Stimulated activated CD8-positive, alpha-beta memory T cell treated with anti-CD3 and anti-CD28 coated beads, Interleukin-4, amount 100 ng/mL, for 1 hour (primary cell): Measurements from ENCODE around the gene ZMYND19.
"Not testable (repeated sequence)": the region's sequence is repeated elsewhere in the genome, so short reads cannot be mapped to it uniquely, and the experiment has no call there.

ENCODE experiments used
- DNase-seq, 2 donors: peaks; one replicate each; pipeline ENCODE4 v3.0.0-alpha.2; 2020; ENCODE audit warnings: low read depth in 2 of 2, low spot score in 1 of 2

The ZMYND19 gene

DNA sequence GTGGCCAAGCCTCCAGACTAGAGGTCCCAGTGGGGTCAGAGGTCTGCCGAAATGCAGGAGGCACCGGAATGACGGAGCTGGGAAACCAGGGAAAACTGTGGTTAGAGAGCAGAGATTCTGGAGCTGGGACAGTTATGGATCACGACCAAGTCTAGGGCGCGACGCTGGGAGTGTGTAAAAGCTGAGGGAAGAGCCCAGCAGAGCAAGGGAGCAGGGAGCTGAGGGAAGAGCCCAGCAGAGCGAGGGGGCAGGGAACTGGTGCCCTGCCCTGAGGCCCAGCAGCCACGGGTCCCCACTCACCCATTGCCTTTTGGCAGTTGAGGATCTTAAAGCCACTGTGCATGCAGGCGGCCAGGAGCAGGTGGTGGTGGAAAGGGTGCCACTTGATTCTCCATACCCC is 26.2 kb downstream of the ZMYND19 start:
- DNase-seq = no peak

DNA sequence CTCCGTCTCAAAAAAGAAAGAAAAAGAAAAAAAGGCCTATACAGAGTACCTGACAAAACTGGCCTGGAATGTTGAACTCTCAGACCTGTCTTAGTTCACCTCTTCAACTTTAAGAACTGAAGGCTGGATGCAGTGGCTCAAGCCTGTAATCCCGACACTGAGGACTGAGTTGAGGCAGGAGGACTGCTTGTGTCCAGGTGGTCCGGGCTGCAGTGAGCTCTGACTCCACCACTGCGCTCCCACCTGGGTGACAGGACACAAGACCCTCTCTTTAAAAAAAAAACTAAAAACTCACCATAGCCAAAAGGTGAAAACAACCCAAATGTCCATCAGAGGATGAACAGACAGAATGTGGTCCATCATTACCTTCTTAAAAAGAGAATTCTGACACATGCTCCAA is 32.2 kb downstream of the ZMYND19 start:
- DNase-seq = no peak

DNA sequence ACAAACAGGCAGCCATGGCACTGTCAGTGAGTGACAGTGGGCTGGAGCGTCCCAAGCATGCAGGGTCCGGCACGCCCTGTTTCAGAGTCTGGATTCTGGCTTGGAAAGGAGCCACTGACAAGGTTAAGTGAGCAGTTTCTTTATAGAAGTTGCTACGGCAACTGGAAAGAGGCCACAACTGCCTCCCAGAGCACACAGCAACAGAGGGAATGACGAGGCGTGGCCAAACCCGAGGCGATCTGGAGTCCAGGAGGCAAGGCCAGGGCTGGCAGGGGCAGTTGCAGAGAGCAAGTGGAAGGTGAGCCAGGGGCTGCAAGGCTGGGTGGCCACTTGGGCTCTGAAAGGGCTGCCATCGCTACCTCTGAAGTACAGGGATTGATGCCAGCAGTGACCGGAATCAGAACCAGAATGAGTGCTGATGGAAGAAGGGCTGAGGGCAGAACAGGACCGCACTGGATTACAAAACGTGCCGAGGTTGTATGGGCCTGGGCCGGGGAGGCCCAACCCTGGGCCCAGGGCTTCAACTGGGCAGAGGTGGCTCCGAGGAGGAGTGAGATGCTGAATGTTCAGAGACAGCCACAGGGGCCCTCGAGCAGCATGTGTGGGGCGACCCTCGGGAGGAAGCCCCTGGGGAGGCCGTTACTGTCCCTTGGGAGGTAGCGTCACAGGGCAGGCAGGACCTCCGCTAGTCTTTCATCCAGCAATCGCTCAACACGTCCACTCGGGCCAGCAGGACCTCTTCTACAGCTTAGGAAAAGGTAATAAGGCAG is 34.1 kb downstream of the ZMYND19 start:
- no peak for DNase-seq

GRCh38 chr9:137555179-137555578 is 35.1 kb downstream of the ZMYND19 start:
- DNase-seq = no peak

GRCh38 chr9:137554349-137554748 is 36.0 kb downstream of the ZMYND19 start:
- DNase-seq = no peak

DNA sequence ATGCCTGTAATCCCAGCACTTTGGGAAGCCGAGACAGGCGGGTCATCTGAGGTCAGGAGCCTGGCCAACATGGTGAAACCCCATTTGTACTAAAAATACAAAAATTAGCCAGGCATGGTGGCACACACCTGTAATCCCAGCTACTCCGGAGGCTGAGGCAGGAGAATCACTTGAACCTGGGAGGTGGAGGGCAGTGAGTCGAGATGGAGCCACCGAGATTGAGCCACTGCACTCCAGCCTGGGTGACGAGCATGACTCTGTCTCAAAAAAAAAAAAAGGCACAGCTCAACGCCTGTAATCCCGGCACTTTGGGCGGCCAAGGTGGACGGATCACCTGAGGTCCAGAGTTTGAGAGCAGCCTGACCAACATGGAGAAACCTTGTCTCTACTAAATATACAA is 36.7 kb downstream of the ZMYND19 start:
- DNase-seq = not testable (repeated sequence)

- DNase-seq = no peak
Measured at GRCh38 chr9:137552022-137552768, 38.1 kb downstream of the ZMYND19 start.

GRCh38 chr9:137551264-137552021 is 38.9 kb downstream of the ZMYND19 start, which contains the start of gene MRPL41:
MRPL41 (plus strand) TSS chr9:137551879; CDS start chr9:137552082, 203 bp downstream.
- peak; percentile 58 to 75 for DNase-seq

GRCh38 chr9:137550958-137551263 is 39.4 kb downstream of the ZMYND19 start:
- DNase-seq = not testable (repeated sequence)

DNA sequence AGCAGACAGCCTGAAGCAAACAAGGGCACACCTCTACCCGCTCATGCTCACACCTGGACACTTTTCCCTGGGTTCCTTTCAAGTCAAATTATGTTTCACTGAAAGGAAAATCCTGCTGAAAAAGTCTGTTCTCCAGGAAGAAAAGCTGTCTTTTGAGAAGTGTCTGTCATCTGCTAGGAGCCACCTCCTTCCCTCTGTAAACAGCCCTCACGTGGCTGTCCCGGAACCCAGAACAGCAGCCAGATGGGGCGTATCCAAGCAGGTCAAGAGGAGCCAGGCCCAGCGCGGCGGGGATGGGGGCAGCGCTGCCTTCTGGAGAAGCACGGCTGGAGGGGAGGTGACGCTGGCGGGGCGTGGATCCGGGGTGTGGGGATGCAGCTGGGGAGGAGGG is 40.1 kb downstream of the ZMYND19 start, which contains the start of gene PNPLA7:
Gene PNPLA7 (minus strand): TSS at position 172 of the 391 bp plus-strand sequence. CDS start 205 bp downstream, outside the sequence.
- peak in 1 of 2 donors; percentile 14 for DNase-seq

DNA sequence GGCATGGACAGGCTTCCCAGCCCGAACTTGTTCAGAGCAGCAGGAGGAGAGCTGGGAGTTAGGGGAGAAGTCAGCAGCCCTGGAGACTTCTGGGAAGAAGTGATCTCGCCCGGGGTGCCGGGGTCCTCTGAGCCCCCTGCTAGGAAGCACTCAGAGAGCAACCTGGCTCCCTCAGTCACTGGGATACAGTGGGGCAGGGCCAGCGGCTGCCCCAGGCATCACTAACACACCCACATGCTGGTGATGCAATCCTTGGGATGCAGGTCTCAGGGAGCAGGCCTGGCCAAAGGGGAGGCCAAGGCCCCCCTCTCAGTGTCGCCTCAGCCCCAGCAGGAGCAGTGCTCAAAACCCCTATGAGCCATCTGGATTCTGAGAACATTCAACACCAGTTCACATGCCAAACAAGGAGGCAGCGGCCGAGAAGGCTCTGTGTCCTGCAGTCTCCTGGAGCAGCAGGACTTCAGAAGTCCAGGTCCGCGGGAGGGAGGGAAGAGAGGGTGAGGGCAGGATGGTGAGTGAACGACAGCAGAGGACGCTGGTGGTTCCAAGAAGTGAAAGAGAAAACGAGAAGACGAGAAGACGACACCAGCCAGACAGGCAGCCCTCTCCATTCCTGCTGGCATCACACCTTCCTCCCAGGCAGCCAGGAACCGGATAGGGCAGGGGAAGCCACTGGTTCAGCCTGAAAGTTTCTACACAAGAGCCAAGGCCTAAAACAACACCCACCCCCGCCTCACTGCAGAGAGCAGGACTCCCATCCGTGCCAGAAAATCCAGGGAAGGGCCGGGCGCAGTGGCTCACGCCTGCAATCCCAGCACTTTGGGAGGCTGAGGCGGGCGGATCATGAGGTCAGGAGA is 42.4 kb downstream of the ZMYND19 start:
- no peak for DNase-seq

GRCh38 chr9:137545123-137545522 is 45.2 kb downstream of the ZMYND19 start:
- DNase-seq = no peak

GRCh38 chr9:137544176-137544760 is 46.0 kb downstream of the ZMYND19 start:
- no peak for DNase-seq

DNA sequence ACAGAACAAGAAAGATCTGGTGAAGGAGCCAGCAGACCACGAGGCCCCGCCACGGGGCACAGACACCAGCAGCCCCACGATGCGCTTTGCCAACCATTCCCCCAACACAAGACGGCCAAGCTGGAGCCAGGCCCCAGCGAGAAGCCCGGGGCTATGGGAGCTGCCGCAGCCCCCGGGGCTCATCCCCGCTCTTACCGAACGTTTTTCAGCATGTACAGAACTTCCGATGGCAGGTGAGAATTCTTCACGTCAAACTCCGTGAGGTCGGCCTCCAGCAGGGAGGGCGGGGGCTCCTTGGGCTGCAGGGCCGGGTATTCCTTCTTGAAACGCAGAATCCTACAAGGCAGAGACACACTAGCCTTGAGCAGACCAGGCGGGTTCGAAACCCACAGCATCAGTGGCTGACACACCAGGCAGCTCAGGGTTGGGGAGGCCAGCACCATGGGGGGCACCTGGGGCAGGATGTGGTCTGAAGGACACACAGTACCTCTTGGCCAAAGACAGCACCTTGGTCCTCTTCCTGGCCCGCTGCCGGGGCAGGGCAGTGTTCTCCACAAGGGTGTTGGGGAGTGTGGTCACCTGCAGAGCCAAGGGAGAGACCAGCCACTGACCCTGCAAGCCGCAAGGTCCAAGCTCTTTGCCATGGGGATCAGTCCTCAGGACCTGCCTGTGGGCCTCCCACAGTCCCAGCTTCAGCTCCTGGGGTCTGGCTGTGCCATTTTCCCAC is 46.9 kb downstream of the ZMYND19 start:
- no peak for DNase-seq

GRCh38 chr9:137542486-137542885 is 47.8 kb downstream of the ZMYND19 start:
- no peak for DNase-seq

DNA sequence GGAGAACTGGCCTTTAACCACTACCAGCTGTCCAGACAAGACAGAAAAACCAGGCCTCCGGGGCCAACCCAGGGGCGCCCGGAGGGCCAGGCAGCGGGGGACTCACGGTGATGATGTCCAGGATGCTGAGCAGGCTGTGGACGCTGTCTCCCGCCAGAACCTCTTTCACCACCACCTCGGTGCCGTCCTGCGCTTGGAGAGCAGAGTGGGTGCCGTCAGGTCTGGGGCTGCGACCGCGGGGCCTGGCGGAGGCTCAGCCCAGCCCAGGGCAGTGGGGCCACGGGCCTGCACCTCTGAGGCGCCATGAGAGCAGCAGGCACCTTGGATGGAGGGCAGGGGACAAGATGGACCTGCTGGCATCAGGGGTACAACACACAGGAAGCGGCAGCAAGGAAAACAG is 49.8 kb downstream of the ZMYND19 start:
- no peak for DNase-seq

GRCh38 chr9:137538058-137538457 is 52.3 kb downstream of the ZMYND19 start:
- no peak for DNase-seq

GRCh38 chr9:137536594-137537131 is 53.6 kb downstream of the ZMYND19 start:
- not testable (repeated sequence) for DNase-seq

DNA sequence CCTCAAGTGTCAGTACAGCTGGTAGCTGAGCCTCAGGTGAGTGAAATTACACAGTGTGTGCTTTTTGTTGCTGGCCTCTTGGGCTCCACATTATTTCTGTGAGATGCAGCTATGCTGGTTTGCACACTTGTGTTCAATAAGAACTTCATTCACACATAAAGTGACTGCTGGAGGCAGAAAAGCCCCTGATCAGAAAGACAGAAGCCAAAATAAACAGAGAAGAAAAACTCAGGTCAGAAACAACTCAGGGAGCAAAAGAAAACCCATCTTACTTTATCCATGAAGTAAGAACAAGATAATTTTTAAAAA is 55.2 kb downstream of the ZMYND19 start:
- DNase-seq = no peak
